SU-DHL-6 (cell line): Measurements from ENCODE around the gene CEP104.

Experiments used
- CTCF ChIP-seq: fragments of 200-600 bp; sonication (generic); IDR thresholded peaks from one replicate; pipeline ENCODE4 v1.5.1; 2017; ENCODE audit warnings: antibody characterized with exemption, mild to moderate bottlenecking, low read length, moderate library complexity; ENCODE audit not compliant: insufficient read depth, poor library complexity, severe bottlenecking
- EZH2phosphoT487 ChIP-seq: fragments of 200-600 bp; sonication (generic), shearing (Covaris generic); conservative IDR thresholded peaks from 2 replicates; pipeline ENCODE4 v1.6.1; 2018; ENCODE audit warnings: mild to moderate bottlenecking, antibody characterized with exemption, low read length, moderate library complexity, mixed read lengths

- TF ChIP-seq CTCF: no peak
- TF ChIP-seq EZH2phosphoT487: no peak
Observed at GRCh38 chr1:3852711-3853485, 4.1 kb downstream of the CEP104 start.
